GM12878 (cell line): ENCODE measurements around the gene TGM2. TPM values are rescaled to one million over a fixed set of nuclear protein-coding genes. Genes with fewer than 3 reads are reported as not detected.

Experiments
- ATAC-seq: fragments of 200-7000 bp; cut with Tn5 transposase; 3 replicates; pipeline ENCODE4 v1.9.1; 2020; ENCODE audit warnings: mild to moderate bottlenecking, moderate library complexity
- BruUV-seq: library from RNA; stranded (reverse); fragments of 400-500 nt; replicated peaks from 2 replicates; lab custom pipeline; 2021; lab: Mats Ljungman, UMichigan
- CTCF ChIA-PET: fragments of 300-600 bp; sonication (Branson Sonifier 250); formaldehyde crosslinking; extraction: SDS; loops from one replicate; lab custom pipeline; 2021; ENCODE audit warnings: inconsistent platforms; lab: Yijun Ruan, JAX
- POLR2A ChIA-PET: fragments of 350-600 bp; formaldehyde crosslinking; extraction: SDS; loops from one replicate; lab custom pipeline; 2021; ENCODE audit warnings: inconsistent platforms; lab: Charles Lee
- RAD21 ChIA-PET: fragments of 300-600 bp; sonication (Branson Sonifier 250); formaldehyde crosslinking; loops from one replicate; lab custom pipeline; 2023; ENCODE audit warnings: antibody characterized with exemption; ENCODE audit not compliant: unreplicated experiment; lab: Charles Lee
- SMC1A ChIA-PET: fragments of 300-600 bp; sonication (Branson Sonifier 250); formaldehyde crosslinking; loops from one replicate; lab custom pipeline; 2023; ENCODE audit not compliant: unreplicated experiment, uncharacterized antibody; lab: Charles Lee
- DNase-seq: peaks from one replicate; pipeline ENCODE4 v3.0.0-alpha.2; 2011; ENCODE audit warnings: low read depth, low spot score
- FAIRE-seq: peaks from 3 replicates; lab custom pipeline; 2011; peaks lifted over from hg19 to GRCh38; lab: Jason Lieb, UNC
- H2AFZ ChIP-seq: 2 replicates; pipeline ENCODE4 v1.6.0; 2011; ENCODE audit warnings: low read depth, low read length, control low read depth; ENCODE audit not compliant: control insufficient read depth
- H3K27ac ChIP-seq: 2 replicates; pipeline ENCODE4 v1.5.1; 2011; ENCODE audit warnings: control low read depth; ENCODE audit not compliant: control insufficient read depth, insufficient read depth
- H3K27me3 ChIP-seq, 2 experiments: replicated peaks in 1 of 2; 2 replicates each; pipeline versions ENCODE4 v1.6.0 to v1.6.1; 2011; ENCODE audit warnings: low read length in 1 of 2; ENCODE audit not compliant: control insufficient read depth in 2 of 2, insufficient read depth in 2 of 2
- H3K36me3 ChIP-seq, 2 experiments: 2 replicates each; pipeline ENCODE4 v1.5.1; 2011; ENCODE audit warnings: low read length in 1 of 2; ENCODE audit not compliant: control insufficient read depth in 2 of 2, insufficient read depth in 2 of 2
- H3K4me1 ChIP-seq: 2 replicates; pipeline ENCODE4 v1.6.1; 2011; ENCODE audit warnings: mild to moderate bottlenecking, low read length, moderate library complexity, mixed read lengths; ENCODE audit not compliant: control insufficient read depth, insufficient read depth
- H3K4me2 ChIP-seq: 2 replicates; pipeline ENCODE4 v1.6.0; 2011; ENCODE audit warnings: control low read depth; ENCODE audit not compliant: control insufficient read depth, insufficient read depth
- H3K4me3 ChIP-seq: fragments of 200-600 bp; sonication (generic); 2 replicates; pipeline ENCODE4 v1.5.1; 2016
- H3K79me2 ChIP-seq: 2 replicates; pipeline ENCODE4 v1.6.0; 2011; ENCODE audit warnings: low read length; ENCODE audit not compliant: control insufficient read depth, insufficient read depth
- H3K9ac ChIP-seq: 2 replicates; pipeline ENCODE4 v1.8.0; 2011; ENCODE audit warnings: low read length, control low read depth, mixed read lengths; ENCODE audit not compliant: control insufficient read depth, insufficient read depth
- H3K9me3 ChIP-seq: replicated peaks from 3 replicates; pipeline ENCODE4 v1.5.1; 2011; ENCODE audit warnings: mild to moderate bottlenecking, low read length; ENCODE audit not compliant: control insufficient read depth, insufficient read depth
- H4K20me1 ChIP-seq: 2 replicates; pipeline ENCODE4 v1.6.0; 2011; ENCODE audit not compliant: control insufficient read depth, insufficient read depth
- MEF2A ChIP-seq: IDR thresholded peaks from 2 replicates; pipeline ENCODE4 v1.6.1; 2011; ENCODE audit warnings: low read depth, mild to moderate bottlenecking, low read length, moderate library complexity; ENCODE audit not compliant: insufficient read depth
- NBN ChIP-seq: fragments of 450-650 bp; IDR thresholded peaks from 2 replicates; pipeline ENCODE4 v1.6.1; 2016
- ZSCAN29 ChIP-seq: fragments of 450-650 bp; IDR thresholded peaks from 2 replicates; pipeline ENCODE4 v1.6.1; 2017; ENCODE audit warnings: mild to moderate bottlenecking, moderate library complexity
- WGBS: methylation state at CpG from one replicate; pipeline ENCODE4 v1.1.6; 2016; ENCODE audit warnings: low lambda C conversion rate; ENCODE audit not compliant: insufficient replicate concordance, insufficient coverage; ENCODE audit errors: missing lambda C conversion rate; 5-methylcytosine and 5-hydroxymethylcytosine counted together
- in situ Hi-C: fragments of 300-500 bp; cut with MboI; formaldehyde crosslinking; loops from 9 replicates; pipeline ENCODE4 v1.14.3; 2018; ENCODE audit warnings: mixed read lengths
- intact Hi-C: fragments of 100-400 bp; cut with micrococcal nuclease; formaldehyde crosslinking; loops from one replicate; pipeline ENCODE4 v1.14.2; 2022; ENCODE audit not compliant: unreplicated experiment
- polyA plus RNA-seq, 11 experiments: library from polyadenylated mRNA; depleted of rRNA in 4 of 11; unstranded in 6 of 11; stranded (reverse) in 5 of 11; fragments of >200 nt; fragmentation: Nextera tagmentation in 4 of 11; fragmentation: Illumina TruSeq in 1 of 11; extraction: Ambion mirVana in 4 of 11; extraction: Trizol in 1 of 11; gene quantifications; 1 replicate in 1 of 11; 2 replicates in 10 of 11; pipeline versions ENCODE4 v1.2.1 to v1.2.3, GENCODE V29; 2011 to 2016; ENCODE audit warnings: inconsistent platforms in 2 of 11, missing spikeins in 2 of 11, low read depth in 1 of 11
- total RNA-seq, 4 experiments: library from RNA; depleted of rRNA in 3 of 4; stranded (reverse); fragments of >200 nt in 3 of 4; fragmentation: Illumina TruSeq in 1 of 4; extraction: Trizol in 1 of 4; gene quantifications; 2 replicates each; pipeline versions ENCODE4 v1.2.1 to v1.2.3, GENCODE V29; 2013 to 2021
- TF ChIP-seq, protein P1 (sequence below): IDR thresholded peaks from 2 replicates; pipeline ENCODE4 v1.6.1; 2012; ENCODE audit warnings: improper control_type of control experiment, low read depth, low read length; ENCODE audit not compliant: insufficient replicate concordance
- TF ChIP-seq, protein P2 (sequence below): IDR thresholded peaks from 2 replicates; pipeline ENCODE4 v1.6.1; 2012; ENCODE audit warnings: low read depth, low read length, improper control_type of control experiment
- TF ChIP-seq, protein P3 (sequence below): IDR thresholded peaks from 2 replicates; pipeline ENCODE4 v1.6.1; 2011; ENCODE audit warnings: low read depth, mild to moderate bottlenecking, low read length, moderate library complexity, borderline replicate concordance; ENCODE audit errors: extremely low read depth
- TF ChIP-seq, protein P4 (sequence below): fragments of 450-650 bp; formaldehyde crosslinking; IDR thresholded peaks from 2 replicates; pipeline ENCODE4 v1.4.0; 2022; ENCODE audit warnings: mild to moderate bottlenecking, moderate library complexity
- TF ChIP-seq, protein P5 (sequence below): fragments of 450-650 bp; IDR thresholded peaks from 2 replicates; pipeline ENCODE4 v1.6.1; 2017; ENCODE audit warnings: mild to moderate bottlenecking, low read depth, inconsistent platforms; ENCODE audit not compliant: poor library complexity, severe bottlenecking

The TGM2 gene
- total and polyA plus RNA-seq, 10 of the 15 experiments (the other 5 are each of a cell fraction or from before 2014, with no cell fraction given): 0.11 to 1.9 (median 0.51) TPM

DNA sequence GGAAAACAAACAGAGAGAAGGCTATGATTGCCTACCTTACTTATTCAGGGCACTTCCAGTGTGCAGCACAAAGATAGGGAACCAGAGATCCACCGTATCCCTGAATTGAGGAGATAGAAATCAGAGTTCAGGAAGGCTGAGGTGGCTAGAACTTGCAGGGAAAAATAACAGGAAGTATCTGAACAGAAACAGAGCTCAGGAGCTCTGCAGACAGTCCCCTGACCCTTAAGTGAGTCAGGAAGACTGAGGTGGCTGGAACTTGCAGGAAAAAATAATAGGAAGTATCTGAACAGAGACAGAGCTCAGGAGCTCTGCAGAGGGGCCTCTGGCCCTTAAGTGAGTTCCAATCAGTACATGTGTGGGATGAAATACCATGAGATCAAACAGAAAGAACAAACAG, 66.1 kb downstream of the TGM2 start:
- no peaks in the 10 kb centered on the region for H3K27me3 ChIP-seq
- H3K79me2 ChIP-seq: no peaks in the 10 kb centered on the region
- ChIA-PET CTCF (interaction anchor here (0.8 to 4.8 kb wide), 6 partner anchors 8 to 53 kb away, joined by 3 to 38 read pairs (median 5); no protein-coding TSS in a partner anchor), SMC1A (interaction anchor here (1.0 to 3.8 kb wide), 12 partner anchors 8 to 122 kb away, joined by 3 to 45 read pairs (median 5); no protein-coding TSS in a partner anchor), POLR2A (interaction anchor here (1.0 to 1.7 kb wide), 3 partner anchors 13 to 46 kb away, joined by 3 to 5 read pairs (median 4); no protein-coding TSS in a partner anchor), RAD21 (interaction anchor here (0.7 to 1.4 kb wide), 6 partner anchors 14 to 123 kb away, joined by 3 to 5 read pairs (median 4); no protein-coding TSS in a partner anchor)
- no peak overlapping the region for H3K9ac ChIP-seq
- H3K36me3 ChIP-seq: no peaks in the 10 kb centered on the region
- intact Hi-C loops (no loop called here), in situ Hi-C loops (no loop called here)
- ATAC-seq (no peak), FAIRE-seq (no peak), DNase-seq (no peak)
- H4K20me1 ChIP-seq: no peaks in the 10 kb centered on the region
- H3K9me3 ChIP-seq: no peaks in the 10 kb centered on the region; the same call in 2 of the 3 replicates
- no peak overlapping the region for H3K27ac ChIP-seq
- BruUV-seq: no TSS peak
- peaks cover 21% of the 10 kb centered on the region for H3K4me1 ChIP-seq
- H3K4me3 ChIP-seq: no peak overlapping the region
- 100% methylated on average over 1 of the region's 1 CpG for WGBS
- H3K4me2 ChIP-seq: no peak overlapping the region
- H2AFZ ChIP-seq: no peak overlapping the region; the same call in 1 of the 2 replicates
- TF ChIP-seq NBN: no peak
- no peak for TF ChIP-seq ZSCAN29
- TF ChIP-seq, protein P1, sequence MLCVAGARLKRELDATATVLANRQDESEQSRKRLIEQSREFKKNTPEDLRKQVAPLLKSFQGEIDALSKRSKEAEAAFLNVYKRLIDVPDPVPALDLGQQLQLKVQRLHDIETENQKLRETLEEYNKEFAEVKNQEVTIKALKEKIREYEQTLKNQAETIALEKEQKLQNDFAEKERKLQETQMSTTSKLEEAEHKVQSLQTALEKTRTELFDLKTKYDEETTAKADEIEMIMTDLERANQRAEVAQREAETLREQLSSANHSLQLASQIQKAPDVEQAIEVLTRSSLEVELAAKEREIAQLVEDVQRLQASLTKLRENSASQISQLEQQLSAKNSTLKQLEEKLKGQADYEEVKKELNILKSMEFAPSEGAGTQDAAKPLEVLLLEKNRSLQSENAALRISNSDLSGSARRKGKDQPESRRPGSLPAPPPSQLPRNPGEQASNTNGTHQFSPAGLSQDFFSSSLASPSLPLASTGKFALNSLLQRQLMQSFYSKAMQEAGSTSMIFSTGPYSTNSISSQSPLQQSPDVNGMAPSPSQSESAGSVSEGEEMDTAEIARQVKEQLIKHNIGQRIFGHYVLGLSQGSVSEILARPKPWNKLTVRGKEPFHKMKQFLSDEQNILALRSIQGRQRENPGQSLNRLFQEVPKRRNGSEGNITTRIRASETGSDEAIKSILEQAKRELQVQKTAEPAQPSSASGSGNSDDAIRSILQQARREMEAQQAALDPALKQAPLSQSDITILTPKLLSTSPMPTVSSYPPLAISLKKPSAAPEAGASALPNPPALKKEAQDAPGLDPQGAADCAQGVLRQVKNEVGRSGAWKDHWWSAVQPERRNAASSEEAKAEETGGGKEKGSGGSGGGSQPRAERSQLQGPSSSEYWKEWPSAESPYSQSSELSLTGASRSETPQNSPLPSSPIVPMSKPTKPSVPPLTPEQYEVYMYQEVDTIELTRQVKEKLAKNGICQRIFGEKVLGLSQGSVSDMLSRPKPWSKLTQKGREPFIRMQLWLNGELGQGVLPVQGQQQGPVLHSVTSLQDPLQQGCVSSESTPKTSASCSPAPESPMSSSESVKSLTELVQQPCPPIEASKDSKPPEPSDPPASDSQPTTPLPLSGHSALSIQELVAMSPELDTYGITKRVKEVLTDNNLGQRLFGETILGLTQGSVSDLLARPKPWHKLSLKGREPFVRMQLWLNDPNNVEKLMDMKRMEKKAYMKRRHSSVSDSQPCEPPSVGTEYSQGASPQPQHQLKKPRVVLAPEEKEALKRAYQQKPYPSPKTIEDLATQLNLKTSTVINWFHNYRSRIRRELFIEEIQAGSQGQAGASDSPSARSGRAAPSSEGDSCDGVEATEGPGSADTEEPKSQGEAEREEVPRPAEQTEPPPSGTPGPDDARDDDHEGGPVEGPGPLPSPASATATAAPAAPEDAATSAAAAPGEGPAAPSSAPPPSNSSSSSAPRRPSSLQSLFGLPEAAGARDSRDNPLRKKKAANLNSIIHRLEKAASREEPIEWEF: no peak
- TF ChIP-seq MEF2A: no peak
- TF ChIP-seq, protein P2, sequence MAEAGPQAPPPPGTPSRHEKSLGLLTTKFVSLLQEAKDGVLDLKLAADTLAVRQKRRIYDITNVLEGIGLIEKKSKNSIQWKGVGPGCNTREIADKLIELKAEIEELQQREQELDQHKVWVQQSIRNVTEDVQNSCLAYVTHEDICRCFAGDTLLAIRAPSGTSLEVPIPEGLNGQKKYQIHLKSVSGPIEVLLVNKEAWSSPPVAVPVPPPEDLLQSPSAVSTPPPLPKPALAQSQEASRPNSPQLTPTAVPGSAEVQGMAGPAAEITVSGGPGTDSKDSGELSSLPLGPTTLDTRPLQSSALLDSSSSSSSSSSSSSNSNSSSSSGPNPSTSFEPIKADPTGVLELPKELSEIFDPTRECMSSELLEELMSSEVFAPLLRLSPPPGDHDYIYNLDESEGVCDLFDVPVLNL: no peak
- TF ChIP-seq, protein P3, sequence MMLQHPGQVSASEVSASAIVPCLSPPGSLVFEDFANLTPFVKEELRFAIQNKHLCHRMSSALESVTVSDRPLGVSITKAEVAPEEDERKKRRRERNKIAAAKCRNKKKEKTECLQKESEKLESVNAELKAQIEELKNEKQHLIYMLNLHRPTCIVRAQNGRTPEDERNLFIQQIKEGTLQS: no peak
- TF ChIP-seq, protein P4, sequence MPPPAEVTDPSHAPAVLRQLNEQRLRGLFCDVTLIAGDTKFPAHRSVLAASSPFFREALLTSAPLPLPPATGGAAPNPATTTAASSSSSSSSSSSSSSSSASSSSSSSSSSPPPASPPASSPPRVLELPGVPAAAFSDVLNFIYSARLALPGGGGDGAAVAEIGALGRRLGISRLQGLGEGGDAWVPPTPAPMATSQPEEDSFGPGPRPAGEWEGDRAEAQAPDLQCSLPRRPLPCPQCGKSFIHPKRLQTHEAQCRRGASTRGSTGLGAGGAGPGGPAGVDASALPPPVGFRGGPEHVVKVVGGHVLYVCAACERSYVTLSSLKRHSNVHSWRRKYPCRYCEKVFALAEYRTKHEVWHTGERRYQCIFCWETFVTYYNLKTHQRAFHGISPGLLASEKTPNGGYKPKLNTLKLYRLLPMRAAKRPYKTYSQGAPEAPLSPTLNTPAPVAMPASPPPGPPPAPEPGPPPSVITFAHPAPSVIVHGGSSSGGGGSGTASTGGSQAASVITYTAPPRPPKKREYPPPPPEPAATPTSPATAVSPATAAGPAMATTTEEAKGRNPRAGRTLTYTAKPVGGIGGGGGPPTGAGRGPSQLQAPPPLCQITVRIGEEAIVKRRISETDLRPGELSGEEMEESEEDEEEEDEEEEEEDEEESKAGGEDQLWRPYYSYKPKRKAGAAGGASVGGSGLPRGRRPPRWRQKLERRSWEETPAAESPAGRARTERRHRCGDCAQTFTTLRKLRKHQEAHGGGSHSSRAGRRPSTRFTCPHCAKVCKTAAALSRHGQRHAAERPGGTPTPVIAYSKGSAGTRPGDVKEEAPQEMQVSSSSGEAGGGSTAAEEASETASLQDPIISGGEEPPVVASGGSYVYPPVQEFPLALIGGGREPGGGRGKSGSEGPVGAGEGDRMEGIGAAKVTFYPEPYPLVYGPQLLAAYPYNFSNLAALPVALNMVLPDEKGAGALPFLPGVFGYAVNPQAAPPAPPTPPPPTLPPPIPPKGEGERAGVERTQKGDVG: no peak
- TF ChIP-seq, protein P5, sequence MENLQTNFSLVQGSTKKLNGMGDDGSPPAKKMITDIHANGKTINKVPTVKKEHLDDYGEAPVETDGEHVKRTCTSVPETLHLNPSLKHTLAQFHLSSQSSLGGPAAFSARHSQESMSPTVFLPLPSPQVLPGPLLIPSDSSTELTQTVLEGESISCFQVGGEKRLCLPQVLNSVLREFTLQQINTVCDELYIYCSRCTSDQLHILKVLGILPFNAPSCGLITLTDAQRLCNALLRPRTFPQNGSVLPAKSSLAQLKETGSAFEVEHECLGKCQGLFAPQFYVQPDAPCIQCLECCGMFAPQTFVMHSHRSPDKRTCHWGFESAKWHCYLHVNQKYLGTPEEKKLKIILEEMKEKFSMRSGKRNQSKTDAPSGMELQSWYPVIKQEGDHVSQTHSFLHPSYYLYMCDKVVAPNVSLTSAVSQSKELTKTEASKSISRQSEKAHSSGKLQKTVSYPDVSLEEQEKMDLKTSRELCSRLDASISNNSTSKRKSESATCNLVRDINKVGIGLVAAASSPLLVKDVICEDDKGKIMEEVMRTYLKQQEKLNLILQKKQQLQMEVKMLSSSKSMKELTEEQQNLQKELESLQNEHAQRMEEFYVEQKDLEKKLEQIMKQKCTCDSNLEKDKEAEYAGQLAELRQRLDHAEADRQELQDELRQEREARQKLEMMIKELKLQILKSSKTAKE: no peak
